HepG2 (cell line): Measurements from ENCODE around the gene MCM3. TPM values are rescaled to one million over a fixed set of nuclear protein-coding genes. Genes with fewer than 3 reads are reported as not detected.

Experiments used
- EP300 ChIP-seq, 3 experiments: sonication (generic) in 1 of 3; formaldehyde crosslinking in 1 of 3; IDR thresholded peaks; 2 replicates each; pipeline versions ENCODE4 v1.5.1 to v1.6.1; 2011 to 2020; ENCODE audit warnings: low read depth in 2 of 3, low read length in 2 of 3, borderline replicate concordance in 1 of 3, improper control_type of control experiment in 1 of 3, mild to moderate bottlenecking in 1 of 3, missing genetic modification reagents in 1 of 3, moderate library complexity in 1 of 3
- FOXK1 ChIP-seq: sonication (generic); formaldehyde crosslinking; IDR thresholded peaks from 2 replicates; pipeline ENCODE4 v1.4.0; 2020; ENCODE audit warnings: low read depth, missing genetic modification reagents, borderline replicate concordance
- KAT8 ChIP-seq: IDR thresholded peaks from 2 replicates; pipeline ENCODE4 v1.6.1; 2016; ENCODE audit warnings: missing genetic modification reagents, missing compliant biosample characterization
- KLF15 ChIP-seq: sonication (generic); formaldehyde crosslinking; IDR thresholded peaks from 2 replicates; pipeline ENCODE4 v1.8.1; 2023; ENCODE audit warnings: borderline replicate concordance, mild to moderate bottlenecking, inconsistent platforms, missing genetic modification reagents, mixed read lengths
- MAZ ChIP-seq, 2 experiments: sonication (generic) in 1 of 2; formaldehyde crosslinking in 1 of 2; IDR thresholded peaks; 2 replicates each; pipeline versions ENCODE4 v1.5.0 to v1.6.1; 2012 to 2020; ENCODE audit warnings: low read depth in 2 of 2, mild to moderate bottlenecking in 2 of 2, borderline replicate concordance in 1 of 2, improper control_type of control experiment in 1 of 2, low read length in 1 of 2, missing genetic modification reagents in 1 of 2, moderate library complexity in 1 of 2
- NR1H2 ChIP-seq: sonication (generic); formaldehyde crosslinking; IDR thresholded peaks from 2 replicates; pipeline ENCODE4 v1.8.1; 2022; ENCODE audit warnings: low read depth, missing genetic modification reagents, borderline replicate concordance
- ZNF550 ChIP-seq: sonication (generic); formaldehyde crosslinking; IDR thresholded peaks from 2 replicates; pipeline ENCODE4 v1.4.0; 2020; ENCODE audit warnings: mild to moderate bottlenecking, missing genetic modification reagents, borderline replicate concordance
- ZNF605 ChIP-seq: sonication (generic); formaldehyde crosslinking; IDR thresholded peaks from 2 replicates; pipeline ENCODE4 v1.8.0; 2022; ENCODE audit warnings: mild to moderate bottlenecking, missing genetic modification reagents
- ZNF709 ChIP-seq: sonication (generic); formaldehyde crosslinking; IDR thresholded peaks from 2 replicates; pipeline ENCODE4 v1.5.0; 2020; ENCODE audit warnings: mild to moderate bottlenecking, missing genetic modification reagents
- ZZZ3 ChIP-seq: sonication (generic); formaldehyde crosslinking; IDR thresholded peaks from 2 replicates; pipeline ENCODE4 v1.4.0; 2020; ENCODE audit warnings: missing genetic modification reagents, mild to moderate bottlenecking, borderline replicate concordance
- polyA plus RNA-seq, 8 experiments: library from polyadenylated mRNA; depleted of rRNA in 3 of 8; stranded (reverse) in 7 of 8; unstranded in 1 of 8; fragments of >200 nt; fragmentation: Illumina TruSeq in 4 of 8; extraction: Trizol in 4 of 8; gene quantifications; 2 replicates each; pipeline versions ENCODE4 v1.2.1 to v1.2.3, GENCODE V29; 2011 to 2016; ENCODE audit warnings: low read depth in 4 of 8, missing spikeins in 1 of 8, mixed read lengths in 1 of 8; ENCODE audit not compliant: insufficient read depth in 1 of 8
- total RNA-seq, 5 experiments: library from RNA; depleted of rRNA; stranded (reverse); fragments of >200 nt; fragmentation: Illumina TruSeq; extraction: Trizol; gene quantifications; 2 replicates each; pipeline ENCODE4 v1.2.3, GENCODE V29; 2016; ENCODE audit warnings: low read depth in 1 of 5
- TF ChIP-seq, protein P1 (sequence below): IDR thresholded peaks from 2 replicates; pipeline ENCODE4 v1.4.0; 2020; ENCODE audit warnings: mild to moderate bottlenecking, missing genetic modification reagents
- TF ChIP-seq, protein P2 (sequence below): sonication (generic); formaldehyde crosslinking; IDR thresholded peaks from 2 replicates; pipeline ENCODE4 v1.9.0; 2021; ENCODE audit warnings: missing genetic modification reagents, mild to moderate bottlenecking, borderline replicate concordance
- TF ChIP-seq, protein P3 (sequence below): IDR thresholded peaks from 2 replicates; pipeline ENCODE4 v1.6.1; 2012; ENCODE audit warnings: low read length, improper control_type of control experiment
- TF ChIP-seq, protein P4 (sequence below): conservative IDR thresholded peaks from 2 replicates; pipeline ENCODE4 v1.6.1; 2018; ENCODE audit warnings: missing genetic modification reagents

Gene MCM3
- total and polyA plus RNA-seq, 2 of the 13 experiments (the other 11 are each of a cell fraction or from before 2014, with no cell fraction given) = 164 to 288 TPM

DNA sequence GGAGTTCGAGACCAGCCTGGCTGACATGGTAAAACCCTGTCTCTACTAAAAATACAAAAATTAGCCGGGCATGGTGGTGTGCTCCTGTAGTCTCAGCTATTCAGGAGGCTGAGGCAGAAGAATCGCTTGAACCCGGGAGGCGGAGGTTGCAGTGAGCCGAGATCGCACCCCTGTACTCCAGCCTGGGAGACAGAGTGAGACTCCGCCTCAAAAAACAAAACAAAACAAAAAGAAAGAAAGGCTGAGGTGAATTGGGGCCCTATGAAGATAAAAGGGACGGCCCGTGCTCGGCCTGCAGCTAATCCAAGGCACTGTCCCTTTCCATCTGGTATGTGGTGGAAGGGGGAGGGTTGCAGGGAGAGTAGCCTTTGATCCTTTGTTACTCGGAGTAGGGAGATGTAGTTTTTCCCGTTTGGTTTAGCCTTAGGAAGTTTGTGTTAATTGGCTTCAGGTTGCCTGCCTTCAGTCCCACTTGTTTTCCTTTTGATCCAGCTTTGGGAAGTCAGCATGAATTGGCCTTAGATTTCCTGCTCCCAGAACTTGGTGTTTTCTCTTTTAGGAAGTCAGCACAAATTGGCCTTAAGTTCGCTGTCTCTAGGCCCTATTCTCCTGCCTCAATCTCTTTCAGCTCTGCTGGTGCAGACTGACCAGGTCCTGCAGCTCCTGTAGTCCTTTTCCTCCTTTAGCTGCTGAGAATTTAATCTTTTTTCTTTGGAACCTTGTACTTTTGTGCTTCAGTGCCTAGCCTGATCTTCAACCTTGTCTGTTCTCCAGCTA lies 41.3 kb upstream of the MCM3 start (continued):
- TF ChIP-seq, protein P1, sequence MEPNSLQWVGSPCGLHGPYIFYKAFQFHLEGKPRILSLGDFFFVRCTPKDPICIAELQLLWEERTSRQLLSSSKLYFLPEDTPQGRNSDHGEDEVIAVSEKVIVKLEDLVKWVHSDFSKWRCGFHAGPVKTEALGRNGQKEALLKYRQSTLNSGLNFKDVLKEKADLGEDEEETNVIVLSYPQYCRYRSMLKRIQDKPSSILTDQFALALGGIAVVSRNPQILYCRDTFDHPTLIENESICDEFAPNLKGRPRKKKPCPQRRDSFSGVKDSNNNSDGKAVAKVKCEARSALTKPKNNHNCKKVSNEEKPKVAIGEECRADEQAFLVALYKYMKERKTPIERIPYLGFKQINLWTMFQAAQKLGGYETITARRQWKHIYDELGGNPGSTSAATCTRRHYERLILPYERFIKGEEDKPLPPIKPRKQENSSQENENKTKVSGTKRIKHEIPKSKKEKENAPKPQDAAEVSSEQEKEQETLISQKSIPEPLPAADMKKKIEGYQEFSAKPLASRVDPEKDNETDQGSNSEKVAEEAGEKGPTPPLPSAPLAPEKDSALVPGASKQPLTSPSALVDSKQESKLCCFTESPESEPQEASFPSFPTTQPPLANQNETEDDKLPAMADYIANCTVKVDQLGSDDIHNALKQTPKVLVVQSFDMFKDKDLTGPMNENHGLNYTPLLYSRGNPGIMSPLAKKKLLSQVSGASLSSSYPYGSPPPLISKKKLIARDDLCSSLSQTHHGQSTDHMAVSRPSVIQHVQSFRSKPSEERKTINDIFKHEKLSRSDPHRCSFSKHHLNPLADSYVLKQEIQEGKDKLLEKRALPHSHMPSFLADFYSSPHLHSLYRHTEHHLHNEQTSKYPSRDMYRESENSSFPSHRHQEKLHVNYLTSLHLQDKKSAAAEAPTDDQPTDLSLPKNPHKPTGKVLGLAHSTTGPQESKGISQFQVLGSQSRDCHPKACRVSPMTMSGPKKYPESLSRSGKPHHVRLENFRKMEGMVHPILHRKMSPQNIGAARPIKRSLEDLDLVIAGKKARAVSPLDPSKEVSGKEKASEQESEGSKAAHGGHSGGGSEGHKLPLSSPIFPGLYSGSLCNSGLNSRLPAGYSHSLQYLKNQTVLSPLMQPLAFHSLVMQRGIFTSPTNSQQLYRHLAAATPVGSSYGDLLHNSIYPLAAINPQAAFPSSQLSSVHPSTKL (CRISPR knock-in tag) = peak; percentile 87
- TF ChIP-seq EP300 (IDR thresholded peaks at IDR 0.05; ENCODE audit: low read depth in 2 of 2, low read length in 2 of 2) (peak; percentile 30 to 89; a peak in 2 of 4 replicates), EP300 (CRISPR knock-in tag; IDR thresholded peaks at IDR 0.05; ENCODE audit: borderline replicate concordance) (peak; percentile 73; the same call in 1 of the 2 replicates), ZNF550 (CRISPR knock-in tag) (no peak), MAZ (IDR thresholded peaks at IDR 0.05; ENCODE audit: borderline replicate concordance, low read depth, low read length) (no peak), MAZ (CRISPR knock-in tag; IDR thresholded peaks at IDR 0.05; ENCODE audit: low read depth) (no peak), ZZZ3 (CRISPR knock-in tag) (no peak; the same call in 1 of the 2 replicates), NR1H2 (CRISPR knock-in tag) (no peak), ZNF709 (0 out of 2 replicates have a peak, but pooled peaks have one; percentile 24), FOXK1 (CRISPR knock-in tag) (peak; percentile 35; the same call in 1 of the 2 replicates), KLF15 (CRISPR knock-in tag) (no peak), KAT8 (CRISPR knock-in tag) (peak; percentile 75), ZNF605 (CRISPR knock-in tag) (peak; percentile 73)
- TF ChIP-seq, protein P2, sequence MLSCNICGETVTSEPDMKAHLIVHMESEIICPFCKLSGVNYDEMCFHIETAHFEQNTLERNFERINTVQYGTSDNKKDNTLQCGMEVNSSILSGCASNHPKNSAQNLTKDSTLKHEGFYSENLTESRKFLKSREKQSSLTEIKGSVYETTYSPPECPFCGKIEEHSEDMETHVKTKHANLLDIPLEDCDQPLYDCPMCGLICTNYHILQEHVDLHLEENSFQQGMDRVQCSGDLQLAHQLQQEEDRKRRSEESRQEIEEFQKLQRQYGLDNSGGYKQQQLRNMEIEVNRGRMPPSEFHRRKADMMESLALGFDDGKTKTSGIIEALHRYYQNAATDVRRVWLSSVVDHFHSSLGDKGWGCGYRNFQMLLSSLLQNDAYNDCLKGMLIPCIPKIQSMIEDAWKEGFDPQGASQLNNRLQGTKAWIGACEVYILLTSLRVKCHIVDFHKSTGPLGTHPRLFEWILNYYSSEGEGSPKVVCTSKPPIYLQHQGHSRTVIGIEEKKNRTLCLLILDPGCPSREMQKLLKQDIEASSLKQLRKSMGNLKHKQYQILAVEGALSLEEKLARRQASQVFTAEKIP = no peak
- TF ChIP-seq, protein P3, sequence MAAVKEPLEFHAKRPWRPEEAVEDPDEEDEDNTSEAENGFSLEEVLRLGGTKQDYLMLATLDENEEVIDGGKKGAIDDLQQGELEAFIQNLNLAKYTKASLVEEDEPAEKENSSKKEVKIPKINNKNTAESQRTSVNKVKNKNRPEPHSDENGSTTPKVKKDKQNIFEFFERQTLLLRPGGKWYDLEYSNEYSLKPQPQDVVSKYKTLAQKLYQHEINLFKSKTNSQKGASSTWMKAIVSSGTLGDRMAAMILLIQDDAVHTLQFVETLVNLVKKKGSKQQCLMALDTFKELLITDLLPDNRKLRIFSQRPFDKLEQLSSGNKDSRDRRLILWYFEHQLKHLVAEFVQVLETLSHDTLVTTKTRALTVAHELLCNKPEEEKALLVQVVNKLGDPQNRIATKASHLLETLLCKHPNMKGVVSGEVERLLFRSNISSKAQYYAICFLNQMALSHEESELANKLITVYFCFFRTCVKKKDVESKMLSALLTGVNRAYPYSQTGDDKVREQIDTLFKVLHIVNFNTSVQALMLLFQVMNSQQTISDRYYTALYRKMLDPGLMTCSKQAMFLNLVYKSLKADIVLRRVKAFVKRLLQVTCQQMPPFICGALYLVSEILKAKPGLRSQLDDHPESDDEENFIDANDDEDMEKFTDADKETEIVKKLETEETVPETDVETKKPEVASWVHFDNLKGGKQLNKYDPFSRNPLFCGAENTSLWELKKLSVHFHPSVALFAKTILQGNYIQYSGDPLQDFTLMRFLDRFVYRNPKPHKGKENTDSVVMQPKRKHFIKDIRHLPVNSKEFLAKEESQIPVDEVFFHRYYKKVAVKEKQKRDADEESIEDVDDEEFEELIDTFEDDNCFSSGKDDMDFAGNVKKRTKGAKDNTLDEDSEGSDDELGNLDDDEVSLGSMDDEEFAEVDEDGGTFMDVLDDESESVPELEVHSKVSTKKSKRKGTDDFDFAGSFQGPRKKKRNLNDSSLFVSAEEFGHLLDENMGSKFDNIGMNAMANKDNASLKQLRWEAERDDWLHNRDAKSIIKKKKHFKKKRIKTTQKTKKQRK = no peak
- TF ChIP-seq, protein P4, sequence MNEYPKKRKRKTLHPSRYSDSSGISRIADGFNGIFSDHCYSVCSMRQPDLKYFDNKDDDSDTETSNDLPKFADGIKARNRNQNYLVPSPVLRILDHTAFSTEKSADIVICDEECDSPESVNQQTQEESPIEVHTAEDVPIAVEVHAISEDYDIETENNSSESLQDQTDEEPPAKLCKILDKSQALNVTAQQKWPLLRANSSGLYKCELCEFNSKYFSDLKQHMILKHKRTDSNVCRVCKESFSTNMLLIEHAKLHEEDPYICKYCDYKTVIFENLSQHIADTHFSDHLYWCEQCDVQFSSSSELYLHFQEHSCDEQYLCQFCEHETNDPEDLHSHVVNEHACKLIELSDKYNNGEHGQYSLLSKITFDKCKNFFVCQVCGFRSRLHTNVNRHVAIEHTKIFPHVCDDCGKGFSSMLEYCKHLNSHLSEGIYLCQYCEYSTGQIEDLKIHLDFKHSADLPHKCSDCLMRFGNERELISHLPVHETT (CRISPR knock-in tag) = 0 out of 2 replicates have a peak, but pooled peaks have one; percentile 35
